ENCODE measurements around the gene PDE9A. TPM values are rescaled to one million over a fixed set of nuclear protein-coding genes. Genes with fewer than 3 reads are reported as not detected.
A peak's percentile ranks its signal among the peaks of the same experiment; 100 is the strongest.

PDE9A gene
- total RNA-seq, 2 donors from 2014 or later = 45.9 to 62.4 TPM

GRCh38 chr21:42669041-42669440, 15.6 kb downstream of the PDE9A start:
- H3K36me3 ChIP-seq (ENCODE audit: control insufficient read depth, insufficient read depth, low read length) = peaks cover 28% of the 10 kb centered on the region
- H3K9ac ChIP-seq (ENCODE audit: extremely low read depth, low read length, poor library complexity, severe bottlenecking) = no peak overlapping the region
- H3K27ac Mint-ChIP-seq = peak overlapping the region; percentile 67
- peak; percentile 71 for TF ChIP-seq CTCF (conservative IDR thresholded peaks at IDR 0.05)
- H3K9me3 Mint-ChIP-seq = peaks cover 2% of the 10 kb centered on the region
- H3K36me3 Mint-ChIP-seq (ENCODE audit: low read depth) = peaks cover 22% of the 10 kb centered on the region
- peak; percentile 92 for DNase-seq
- peaks cover 44% of the 10 kb centered on the region for H3K4me1 Mint-ChIP-seq
- H3K27me3 Mint-ChIP-seq (ENCODE audit: insufficient read depth) = no peaks in the 10 kb centered on the region
- no peak overlapping the region for H3K4me3 ChIP-seq (ENCODE audit: low read length)
- peaks cover 24% of the 10 kb centered on the region for H3K4me1 ChIP-seq (ENCODE audit: control insufficient read depth, insufficient read depth, low read length)
- 64 to 65% methylated on average over 7 to 13 of the region's 13 CpGs for WGBS, 2 experiments (ENCODE audit: insufficient coverage in 1 of 2, insufficient read length in 1 of 2)
- no peak overlapping the region for H3K4me3 Mint-ChIP-seq
- no peaks in the 10 kb centered on the region for H3K9me3 ChIP-seq (ENCODE audit: control insufficient read depth, low read length)
- no peaks in the 10 kb centered on the region for H3K27me3 ChIP-seq (ENCODE audit: control insufficient read depth, insufficient read depth, low read length, poor library complexity, severe bottlenecking)
- H3K27ac ChIP-seq (ENCODE audit: low read depth, low read length) = no peak overlapping the region

- Mint-ChIP-seq H3K9me3 (peaks cover 2% of the 10 kb centered on the region), H3K27ac (no peak overlapping the region), H3K4me1 (peaks cover 45% of the 10 kb centered on the region), H3K4me3 (no peak overlapping the region), H3K36me3 (ENCODE audit: low read depth) (peaks cover 20% of the 10 kb centered on the region), H3K27me3 (ENCODE audit: insufficient read depth) (no peaks in the 10 kb centered on the region)
- no peak overlapping the region for H3K9ac ChIP-seq (ENCODE audit: extremely low read depth, low read length, poor library complexity, severe bottlenecking)
- H3K36me3 ChIP-seq (ENCODE audit: control insufficient read depth, insufficient read depth, low read length) = peaks cover 28% of the 10 kb centered on the region
- H3K4me1 ChIP-seq (ENCODE audit: control insufficient read depth, insufficient read depth, low read length) = peaks cover 24% of the 10 kb centered on the region
- H3K9me3 ChIP-seq (ENCODE audit: control insufficient read depth, low read length) = no peaks in the 10 kb centered on the region
- no peak for DNase-seq
- H3K27ac ChIP-seq (ENCODE audit: low read depth, low read length) = no peak overlapping the region
- no peak for TF ChIP-seq CTCF (conservative IDR thresholded peaks at IDR 0.05)
- 79 to 80% methylated on average over 8 of the region's 8 CpGs for WGBS, 2 experiments (ENCODE audit: insufficient coverage in 1 of 2, insufficient read length in 1 of 2)
- H3K4me3 ChIP-seq (ENCODE audit: low read length) = no peak overlapping the region
- no peaks in the 10 kb centered on the region for H3K27me3 ChIP-seq (ENCODE audit: control insufficient read depth, insufficient read depth, low read length, poor library complexity, severe bottlenecking)
Observed at GRCh38 chr21:42670058-42670880, 16.8 kb downstream of the PDE9A start.

GRCh38 chr21:42670884-42671283, 17.5 kb downstream of the PDE9A start:
- Histone ChIP-seq H3K27me3 (ENCODE audit: control insufficient read depth, insufficient read depth, low read length, poor library complexity, severe bottlenecking) (no peaks in the 10 kb centered on the region), H3K27ac (ENCODE audit: low read depth, low read length) (no peak overlapping the region), H3K9ac (ENCODE audit: extremely low read depth, low read length, poor library complexity, severe bottlenecking) (no peak overlapping the region), H3K36me3 (ENCODE audit: control insufficient read depth, insufficient read depth, low read length) (peaks cover 23% of the 10 kb centered on the region), H3K4me1 (ENCODE audit: control insufficient read depth, insufficient read depth, low read length) (peaks cover 24% of the 10 kb centered on the region), H3K4me3 (ENCODE audit: low read length) (no peak overlapping the region), H3K9me3 (ENCODE audit: control insufficient read depth, low read length) (no peaks in the 10 kb centered on the region)
- Mint-ChIP-seq H3K36me3 (ENCODE audit: low read depth) (peaks cover 20% of the 10 kb centered on the region), H3K27ac (no peak overlapping the region), H3K4me1 (peaks cover 45% of the 10 kb centered on the region), H3K27me3 (ENCODE audit: insufficient read depth) (no peaks in the 10 kb centered on the region), H3K9me3 (peaks cover 2% of the 10 kb centered on the region), H3K4me3 (no peak overlapping the region)
- no peak for DNase-seq
- WGBS, 2 experiments (ENCODE audit: insufficient coverage in 1 of 2, insufficient read length in 1 of 2) = 93 to 99% methylated on average over 8 to 9 of the region's 9 CpGs
- no peak for TF ChIP-seq CTCF (conservative IDR thresholded peaks at IDR 0.05)
